Upper lobe of left lung (tissue), 6 donors: Measurements from ENCODE around the gene ZNF831. TPM values are rescaled to one million over a fixed set of nuclear protein-coding genes. Genes with fewer than 3 reads are reported as not detected.

Experiments used
- ATAC-seq, 2 donors: fragments of 200-7000 bp; cut with Tn5 transposase; one replicate each; pipeline ENCODE4 v1.9.1; 2022; ENCODE audit warnings: mild to moderate bottlenecking in 2 of 2, moderate library complexity in 2 of 2; ENCODE audit not compliant: low FRiP score in 2 of 2
- DNase-seq, 2 donors: peaks; one replicate each; pipeline ENCODE4 v3.0.0-alpha.2; 2019 to 2020
- H3K27ac ChIP-seq, 4 donors: fragments of 200-600 bp; sonication (generic); one replicate each; pipeline ENCODE4 v1.5.1; 2016 to 2019
- H3K27me3 ChIP-seq, 4 donors: fragments of 200-600 bp; sonication (generic); one replicate each; pipeline ENCODE4 v1.5.1; 2017 to 2019
- H3K36me3 ChIP-seq, 4 donors: fragments of 200-600 bp; sonication (generic); one replicate each; pipeline ENCODE4 v1.5.1; 2016 to 2019
- H3K4me1 ChIP-seq, 4 donors: fragments of 200-600 bp; sonication (generic); one replicate each; pipeline ENCODE4 v1.5.1; 2018 to 2019
- H3K4me3 ChIP-seq, 4 donors: fragments of 200-600 bp; sonication (generic); one replicate each; pipeline ENCODE4 v1.5.1; 2017 to 2019; ENCODE audit warnings: mild to moderate bottlenecking in 2 of 4, moderate library complexity in 1 of 4
- H3K9me3 ChIP-seq, 4 donors: fragments of 200-600 bp; sonication (generic); one replicate each; pipeline ENCODE4 v1.5.1; 2018 to 2019
- EP300 ChIP-seq, 4 donors: sonication (generic); formaldehyde crosslinking; IDR thresholded peaks; one replicate each; pipeline ENCODE4 v1.5.1; 2017; ENCODE audit warnings: antibody characterized with exemption in 4 of 4, control low read depth in 2 of 4
- POLR2A ChIP-seq, 4 donors: fragments of 450-650 bp; IDR thresholded peaks; one replicate each; pipeline ENCODE4 v1.5.1; 2016 to 2017; ENCODE audit warnings: antibody characterized with exemption in 4 of 4, mild to moderate bottlenecking in 2 of 4
- POLR2AphosphoS5 ChIP-seq, 2 donors: sonication (generic); formaldehyde crosslinking; IDR thresholded peaks; one replicate each; pipeline ENCODE4 v1.5.1; 2017; ENCODE audit warnings: antibody characterized with exemption in 2 of 2
- WGBS, 2 donors: methylation state at CpG; one replicate each; pipeline ENCODE4 v1.1.5; 2017 to 2018; 5-methylcytosine and 5-hydroxymethylcytosine counted together
- total RNA-seq, 6 donors: library from RNA; depleted of rRNA in 4 of 6; stranded (reverse); fragments of >200 nt in 4 of 6; gene quantifications; one replicate each; pipeline versions ENCODE4 v1.1.0 to v1.2.1, GENCODE V29; 2016 to 2021
- TF ChIP-seq, protein P1 (sequence below), 6 experiments: fragments of 450-650 bp in 4 of 6; fragments of 200-600 bp in 2 of 6; sonication (generic) in 2 of 6; IDR thresholded peaks; one replicate each; pipeline ENCODE4 v1.5.1; 2016 to 2019; ENCODE audit warnings: antibody characterized with exemption in 6 of 6
- donor health status: DM: no; HTN: no; CAD: no; lungs with moderate emphysema.
- donor health status: DM: no; HTN: yes; CAD: no; lungs with severe emphysema.

Gene ZNF831
- total RNA-seq, 6 donors from 2014 or later: 0.98 to 6.2 (median 2.8) TPM

DNA sequence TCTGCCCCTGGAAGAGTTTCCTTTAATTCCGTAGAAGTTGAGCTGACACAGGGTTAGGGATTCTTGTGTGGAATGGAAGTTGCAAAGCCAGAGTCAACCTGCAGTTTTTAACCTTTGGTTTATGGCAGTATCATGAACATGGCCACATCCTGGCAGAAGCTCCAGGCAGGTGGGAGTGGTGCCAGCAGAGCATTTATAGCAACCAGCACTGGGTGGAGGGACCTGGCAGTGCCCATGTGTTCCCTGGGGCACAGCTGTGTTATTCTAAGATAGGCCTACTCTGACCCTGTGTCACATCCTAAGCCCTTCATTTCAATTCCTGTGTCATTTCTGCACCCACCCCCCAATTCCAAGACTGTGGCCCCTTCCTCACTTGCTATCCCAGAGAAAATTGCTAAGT is 26.1 kb upstream of the ZNF831 start:
- H3K36me3 ChIP-seq: no peaks in the 10 kb centered on the region
- ATAC-seq (no peak), DNase-seq (no peak)
- no peaks in the 10 kb centered on the region for H3K9me3 ChIP-seq
- H3K27me3 ChIP-seq: no peaks in the 10 kb centered on the region
- no peaks in the 10 kb centered on the region for H3K4me1 ChIP-seq
- no peak overlapping the region for H3K27ac ChIP-seq
- no peak for TF ChIP-seq POLR2AphosphoS5 (IDR thresholded peaks at IDR 0.05)
- no peak for TF ChIP-seq EP300 (IDR thresholded peaks at IDR 0.05)
- TF ChIP-seq, protein P1, sequence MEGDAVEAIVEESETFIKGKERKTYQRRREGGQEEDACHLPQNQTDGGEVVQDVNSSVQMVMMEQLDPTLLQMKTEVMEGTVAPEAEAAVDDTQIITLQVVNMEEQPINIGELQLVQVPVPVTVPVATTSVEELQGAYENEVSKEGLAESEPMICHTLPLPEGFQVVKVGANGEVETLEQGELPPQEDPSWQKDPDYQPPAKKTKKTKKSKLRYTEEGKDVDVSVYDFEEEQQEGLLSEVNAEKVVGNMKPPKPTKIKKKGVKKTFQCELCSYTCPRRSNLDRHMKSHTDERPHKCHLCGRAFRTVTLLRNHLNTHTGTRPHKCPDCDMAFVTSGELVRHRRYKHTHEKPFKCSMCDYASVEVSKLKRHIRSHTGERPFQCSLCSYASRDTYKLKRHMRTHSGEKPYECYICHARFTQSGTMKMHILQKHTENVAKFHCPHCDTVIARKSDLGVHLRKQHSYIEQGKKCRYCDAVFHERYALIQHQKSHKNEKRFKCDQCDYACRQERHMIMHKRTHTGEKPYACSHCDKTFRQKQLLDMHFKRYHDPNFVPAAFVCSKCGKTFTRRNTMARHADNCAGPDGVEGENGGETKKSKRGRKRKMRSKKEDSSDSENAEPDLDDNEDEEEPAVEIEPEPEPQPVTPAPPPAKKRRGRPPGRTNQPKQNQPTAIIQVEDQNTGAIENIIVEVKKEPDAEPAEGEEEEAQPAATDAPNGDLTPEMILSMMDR (IDR thresholded peaks at IDR 0.05): no peak
- TF ChIP-seq POLR2A (IDR thresholded peaks at IDR 0.05): no peak
- WGBS, 2 donors: 100% methylated on average over 1 of the region's 1 CpG
- H3K4me3 ChIP-seq: no peak overlapping the region

DNA sequence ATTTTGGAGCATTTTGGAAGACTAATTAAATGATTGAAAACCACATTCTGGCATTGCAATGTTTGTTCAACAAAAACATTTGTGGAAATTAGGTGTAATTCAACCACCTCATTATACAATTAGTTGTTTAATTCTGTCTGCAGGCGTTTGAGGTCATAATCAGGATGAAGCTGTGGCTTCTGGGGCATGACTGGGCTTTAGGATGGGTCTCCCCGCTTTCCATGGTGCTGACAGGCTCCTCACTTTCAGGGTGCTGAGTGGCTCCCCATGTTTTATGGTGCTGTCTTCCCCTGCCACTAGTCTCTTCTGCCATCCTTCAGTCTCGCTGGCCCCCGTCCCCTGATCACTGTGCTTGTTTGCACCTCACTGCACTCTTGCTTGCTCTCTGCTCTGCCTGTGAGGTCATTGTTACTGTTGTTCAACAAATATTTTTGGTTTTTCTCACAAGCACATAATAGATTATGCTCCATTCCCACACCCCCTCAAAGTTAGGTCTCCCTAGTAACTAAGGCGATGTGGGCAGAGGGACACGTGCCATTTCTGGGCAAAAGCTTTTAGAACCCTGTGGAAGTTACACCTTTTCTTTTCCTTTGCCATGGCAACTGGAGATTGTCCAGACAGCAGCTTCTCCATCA is 25.4 kb upstream of the ZNF831 start:
- no peak overlapping the region for H3K4me3 ChIP-seq
- WGBS, 2 donors: 82 to 89% methylated on average over 6 of the region's 6 CpGs
- no peak for ATAC-seq
- TF ChIP-seq POLR2AphosphoS5 (IDR thresholded peaks at IDR 0.05): no peak
- TF ChIP-seq, protein P1 (IDR thresholded peaks at IDR 0.05): no peak
- no peak for TF ChIP-seq EP300 (IDR thresholded peaks at IDR 0.05)
- no peak for TF ChIP-seq POLR2A (IDR thresholded peaks at IDR 0.05)
- H3K27ac ChIP-seq: no peak overlapping the region
- H3K4me1 ChIP-seq: no peaks in the 10 kb centered on the region
- H3K36me3 ChIP-seq: no peaks in the 10 kb centered on the region
- no peaks in the 10 kb centered on the region for H3K9me3 ChIP-seq
- DNase-seq: no peak
- no peaks in the 10 kb centered on the region for H3K27me3 ChIP-seq

DNA sequence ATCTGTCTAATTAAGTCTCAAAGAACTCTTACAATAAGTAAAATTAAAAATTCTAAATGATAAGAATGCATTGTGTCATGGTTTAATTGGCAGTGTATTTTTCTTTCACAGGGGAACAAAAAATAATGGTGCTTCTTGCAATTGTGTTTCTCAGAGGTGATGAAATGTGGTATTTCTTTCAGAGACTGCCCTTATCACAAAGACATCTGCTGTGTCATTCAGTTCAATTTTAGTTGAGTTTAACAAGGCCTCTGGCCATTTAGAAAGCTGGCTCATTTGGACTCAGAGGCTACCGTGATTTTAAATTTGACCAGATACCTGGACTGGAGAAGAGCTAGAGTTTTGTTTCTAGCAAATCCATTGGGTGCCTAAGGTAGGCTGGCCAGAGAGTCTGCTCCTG is 23.6 kb upstream of the ZNF831 start:
- Histone ChIP-seq H3K27ac (no peak overlapping the region), H3K4me3 (no peak overlapping the region), H3K4me1 (no peaks in the 10 kb centered on the region), H3K27me3 (no peaks in the 10 kb centered on the region), H3K9me3 (no peaks in the 10 kb centered on the region), H3K36me3 (no peaks in the 10 kb centered on the region)
- 62 to 74% methylated on average over 1 of the region's 1 CpG for WGBS, 2 donors
- DNase-seq: no peak
- ATAC-seq: no peak
- TF ChIP-seq POLR2A (IDR thresholded peaks at IDR 0.05): no peak
- no peak for TF ChIP-seq POLR2AphosphoS5 (IDR thresholded peaks at IDR 0.05)
- TF ChIP-seq EP300 (IDR thresholded peaks at IDR 0.05): no peak
- TF ChIP-seq, protein P1 (IDR thresholded peaks at IDR 0.05): no peak

DNA sequence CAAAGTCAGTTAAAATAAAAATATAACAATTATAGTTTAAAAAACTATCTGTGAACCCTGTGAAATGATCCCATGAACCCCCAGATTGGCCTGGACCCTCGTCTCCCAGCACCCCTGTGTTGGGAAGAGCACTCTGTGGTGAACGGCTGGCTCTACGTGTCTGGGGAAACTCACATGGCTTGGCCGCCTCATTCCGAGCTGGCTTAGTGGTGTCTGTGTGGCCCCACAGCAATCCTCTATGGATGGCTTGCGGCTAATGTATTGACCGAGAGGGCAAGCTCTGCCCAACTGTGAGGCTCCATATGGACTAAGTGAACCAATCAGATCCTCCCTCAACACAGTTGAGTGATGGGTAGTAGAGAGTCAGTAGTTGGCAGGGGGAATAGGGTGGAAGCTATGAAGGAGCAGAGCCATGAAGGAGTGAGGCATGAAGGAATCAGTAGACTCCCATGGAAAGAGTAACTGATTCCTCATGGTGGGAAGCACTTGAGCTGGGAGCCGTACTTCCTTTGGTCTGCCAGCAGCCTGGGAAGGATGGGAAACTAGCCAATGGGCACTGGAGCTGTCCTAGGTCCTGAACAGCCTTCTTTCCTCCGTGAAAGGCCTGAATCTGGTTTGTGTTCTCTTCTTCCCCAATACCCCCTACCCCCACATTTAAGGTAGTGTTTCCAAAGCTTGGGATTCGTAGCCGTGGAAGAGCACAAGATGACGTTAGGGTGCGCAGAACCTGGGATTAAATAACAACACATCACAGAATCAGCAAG is 21.6 kb upstream of the ZNF831 start:
- no peak for DNase-seq

More for the DNA sequence above, 21.6 kb upstream of the ZNF831 start:
- peaks cover 0 to under 1% (median 0%) of the 10 kb centered on the region in 4 donors for H3K4me1 ChIP-seq
- H3K27ac ChIP-seq: no peak overlapping the region
- H3K36me3 ChIP-seq: no peaks in the 10 kb centered on the region
- ATAC-seq: no peak
- no peaks in the 10 kb centered on the region for H3K27me3 ChIP-seq
- H3K9me3 ChIP-seq: no peaks in the 10 kb centered on the region
- WGBS, 2 donors: 85 to 88% methylated on average over 13 of the region's 13 CpGs
- H3K4me3 ChIP-seq: no peak overlapping the region
- TF ChIP-seq, protein P1 (IDR thresholded peaks at IDR 0.05): no peak
- TF ChIP-seq POLR2AphosphoS5 (IDR thresholded peaks at IDR 0.05) (no peak), EP300 (IDR thresholded peaks at IDR 0.05) (no peak), POLR2A (IDR thresholded peaks at IDR 0.05) (no peak)
